Ovary (tissue), 9 donors: ENCODE results near the gene FNBP1. TPM values are rescaled to one million over a fixed set of nuclear protein-coding genes. Genes with fewer than 3 reads are reported as not detected.
"Not testable (repeated sequence)": the region's sequence is repeated elsewhere in the genome, so short reads cannot be mapped to it uniquely, and the experiment has no call there.

ENCODE experiments used
- DNase-seq, 5 donors: peaks; one replicate each; pipeline ENCODE4 v3.0.0-alpha.2; 2019 to 2020
- H3K27ac ChIP-seq, 2 donors: fragments of 200-600 bp; one replicate each; pipeline versions ENCODE4 v1.5.1 to v1.8.0; 2019 to 2022
- H3K27me3 ChIP-seq: fragments of 200-600 bp; one replicate; pipeline ENCODE4 v1.8.0; 2022
- H3K36me3 ChIP-seq: fragments of 200-600 bp; sonication (generic); one replicate; pipeline ENCODE4 v1.5.1; 2019
- H3K4me1 ChIP-seq: one replicate; pipeline ENCODE4 v1.8.1; 2013; ENCODE audit warnings: mild to moderate bottlenecking, moderate library complexity; ENCODE audit not compliant: insufficient read depth
- H3K4me3 ChIP-seq: fragments of 200-600 bp; sonication (generic); one replicate; pipeline ENCODE4 v1.5.1; 2017
- H3K9me3 ChIP-seq, 2 donors: fragments of 200-600 bp in 1 of 2; sonication (generic) in 1 of 2; one replicate each; pipeline versions ENCODE4 v1.5.1 to v1.8.1; 2013 to 2019; ENCODE audit warnings: mild to moderate bottlenecking in 1 of 2, moderate library complexity in 1 of 2
- CTCF ChIP-seq, 3 donors: fragments of 450-650 bp in 2 of 3; fragments of 200-600 bp in 1 of 3; IDR thresholded peaks; one replicate each; pipeline versions ENCODE4 v1.5.1 to v1.8.0; 2016 to 2022; ENCODE audit warnings: antibody characterized with exemption in 3 of 3, mild to moderate bottlenecking in 1 of 3
- EP300 ChIP-seq: sonication (generic); formaldehyde crosslinking; IDR thresholded peaks from one replicate; pipeline ENCODE4 v1.6.1; 2017; ENCODE audit warnings: antibody characterized with exemption
- POLR2A ChIP-seq: fragments of 450-650 bp; IDR thresholded peaks from one replicate; pipeline ENCODE4 v1.6.1; 2017; ENCODE audit warnings: antibody characterized with exemption, mild to moderate bottlenecking, moderate library complexity
- WGBS, 3 donors: extraction: QIAGEN DNeasy Blood & Tissue Kit in 1 of 3; methylation state at CpG; one replicate each; pipeline versions ENCODE4 v1.1.5 to v1.1.7; 2013 to 2017; 5-methylcytosine and 5-hydroxymethylcytosine counted together
- intact Hi-C, 4 donors: fragments of 100-400 bp; cut with DNase I; formaldehyde crosslinking; loops; one replicate each; pipeline versions ENCODE4 v1.11.0 to v1.15.1; 2022 to 2023
- polyA plus RNA-seq, 2 donors: library from polyadenylated mRNA; stranded (reverse); fragments of 200-250 nt in 1 of 2; fragments of 350-450 nt in 1 of 2; fragmentation: Illumina TruSeq in 1 of 2; extraction: RNeasy Lipid Tissue Mini Kit (QIAGEN cat#74804) in 1 of 2; gene quantifications; one replicate each; pipeline ENCODE4 v1.2.3, GENCODE V29; 2013 to 2014
- total RNA-seq, 7 donors: library from RNA; depleted of rRNA in 2 of 7; stranded (reverse); fragments of >200 nt in 2 of 7; fragmentation: NEBNext Ultra II Directional in 3 of 7; extraction: Animal tissue kit (Norgen Biotek cat#: 25700) in 3 of 7; gene quantifications; one replicate each; pipeline versions ENCODE4 v1.1.0 to v1.2.4, GENCODE V29; 2016 to 2023
- donor health status: DM: no; HTN: no; CAD: no; lungs with moderate emphysema.
- donor health status: DM: no; HTN: no; CAD: no.
- donor health status: Bipolar disorder and iron deficiency.
- donor health status: DM: yes; HTN: yes; CAD: no.
- donor health status: DM: no; HTN: no; CAD: no.
- donor health status: DM: yes; HTN: yes; CAD: no.

The FNBP1 gene
- total and polyA plus RNA-seq, 9 donors, result 18.0 to 61.5 (median 49.0) TPM

DNA sequence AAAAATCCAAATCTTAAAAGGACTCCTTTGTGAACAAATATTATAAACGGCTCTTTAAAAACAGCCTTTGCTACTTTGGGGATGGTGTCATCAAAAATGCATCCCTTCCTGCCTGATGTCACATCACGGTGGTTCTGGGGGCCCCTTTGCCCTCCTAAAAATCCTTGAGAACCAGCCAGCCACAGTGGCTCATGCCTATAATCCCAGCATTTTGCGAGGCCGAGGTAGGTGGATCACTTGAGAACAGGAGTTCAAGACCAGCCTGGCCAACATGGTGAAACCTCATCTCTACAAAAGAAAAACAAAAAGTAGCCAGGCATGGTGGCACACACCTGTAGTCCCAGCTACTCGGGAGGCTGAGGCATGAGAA lies 43.9 kb downstream of the FNBP1 start:
- Histone ChIP-seq H3K9me3 (no peaks in the 10 kb centered on the region), H3K4me1 (peaks cover 5% of the 10 kb centered on the region), H3K27ac (no peak overlapping the region), H3K4me3 (no peak overlapping the region), H3K27me3 (no peaks in the 10 kb centered on the region), H3K36me3 (no peaks in the 10 kb centered on the region)
- intact Hi-C loops, result no loop called here
- 58 to 68% (median 59%) methylated on average over 5 of the region's 5 CpGs for WGBS, 3 donors
- DNase-seq, result no peak
- no peak for TF ChIP-seq POLR2A
- TF ChIP-seq CTCF (IDR thresholded peaks at IDR 0.05), result no peak
- no peak for TF ChIP-seq EP300

DNA sequence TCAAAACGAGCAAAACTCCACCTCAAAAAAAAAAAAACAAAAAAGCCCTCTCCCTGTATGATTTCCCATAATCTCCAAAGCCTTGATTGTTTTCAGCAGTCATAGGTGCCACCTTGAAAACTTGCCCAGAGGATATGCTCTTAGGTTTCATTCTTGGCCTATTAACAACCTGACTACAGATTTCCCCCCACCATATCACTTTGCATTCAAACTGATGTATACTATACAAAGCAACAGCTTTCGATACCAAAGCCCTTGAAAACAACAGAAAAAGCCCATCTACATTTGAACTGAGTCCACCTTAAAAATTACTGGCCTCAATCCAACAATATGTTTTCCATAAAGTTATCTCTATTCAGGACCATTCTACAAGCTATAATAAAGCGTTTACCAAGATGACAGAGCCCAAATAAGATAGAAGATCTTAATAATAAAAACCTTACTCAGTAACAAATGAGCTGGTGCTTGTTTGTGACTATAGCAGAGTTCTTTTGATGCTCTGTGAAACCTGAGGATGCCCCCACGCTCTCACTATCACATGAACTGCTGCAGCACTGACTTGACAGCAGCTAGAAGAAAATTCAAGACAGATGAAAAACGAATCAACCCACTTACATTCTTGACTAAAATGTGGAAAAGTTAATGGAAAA lies 44.4 kb downstream of the FNBP1 start:
- TF ChIP-seq POLR2A (no peak), EP300 (no peak), CTCF (IDR thresholded peaks at IDR 0.05) (no peak)
- no peaks in the 10 kb centered on the region for H3K36me3 ChIP-seq
- H3K27me3 ChIP-seq, result no peaks in the 10 kb centered on the region
- H3K9me3 ChIP-seq, result no peaks in the 10 kb centered on the region
- no peak for DNase-seq
- WGBS, 3 donors, result 34 to 43% (median 35%) methylated on average over 5 of the region's 5 CpGs
- H3K4me3 ChIP-seq, result no peak overlapping the region
- intact Hi-C loops, result no loop called here
- peaks cover 5% of the 10 kb centered on the region for H3K4me1 ChIP-seq
- H3K27ac ChIP-seq, result no peak overlapping the region

GRCh38 chr9:129997706-129998105 lies 45.3 kb downstream of the FNBP1 start:
- H3K4me1 ChIP-seq, DNase-seq, H3K9me3 ChIP-seq, H3K36me3 ChIP-seq, intact Hi-C loops, H3K4me3 ChIP-seq, H3K27ac ChIP-seq, H3K27me3 ChIP-seq: not testable (repeated sequence)
- 80 to 90% (median 89%) methylated on average over 3 of the region's 3 CpGs for WGBS, 3 donors

GRCh38 chr9:129996161-129996830 lies 46.7 kb downstream of the FNBP1 start:
- TF ChIP-seq CTCF (IDR thresholded peaks at IDR 0.05) (no peak), POLR2A (no peak), EP300 (no peak)
- DNase-seq, result no peak
- Histone ChIP-seq H3K27me3 (no peaks in the 10 kb centered on the region), H3K27ac (no peak overlapping the region), H3K4me1 (peaks cover 5% of the 10 kb centered on the region), H3K4me3 (no peak overlapping the region), H3K9me3 (no peaks in the 10 kb centered on the region), H3K36me3 (no peaks in the 10 kb centered on the region)
- 82 to 89% (median 84%) methylated on average over 7 of the region's 7 CpGs for WGBS, 3 donors
- intact Hi-C loops, result no loop called here
